IPS-11a (cell line): ENCODE measurements around the gene KRTAP10-11.

ENCODE experiments used
- H3K4me3 ChIP-seq: one replicate; pipeline ENCODE4 v1.5.1; 2013; ENCODE audit warnings: low read depth, low read length, control low read depth

The KRTAP10-11 gene

GRCh38 chr21:44694776-44695175 lies 48.6 kb downstream of the KRTAP10-11 start:
- H3K4me3 ChIP-seq: no peak overlapping the region

- H3K4me3 ChIP-seq: no peak overlapping the region
Observed at GRCh38 chr21:44695184-44695583, 49.0 kb downstream of the KRTAP10-11 start.

DNA sequence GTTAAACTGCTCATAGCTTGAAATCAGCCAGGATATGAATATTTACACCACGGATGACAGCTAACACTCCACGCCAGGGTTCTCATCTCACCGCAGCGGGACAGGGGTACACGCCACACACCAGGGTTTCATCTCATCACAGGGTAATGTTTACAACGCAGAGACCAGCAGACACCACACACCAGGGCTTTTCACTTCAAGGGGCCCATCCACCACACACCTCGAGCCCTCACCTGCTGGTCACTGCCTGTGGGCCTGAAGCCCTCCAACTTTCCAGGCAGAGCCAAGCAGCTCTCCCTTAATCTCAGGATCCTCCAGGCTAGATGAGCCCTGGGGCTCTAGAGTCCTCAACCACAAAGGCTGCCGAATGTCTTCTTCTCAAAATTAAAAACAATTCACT lies 49.4 kb downstream of the KRTAP10-11 start:
- no peak overlapping the region for H3K4me3 ChIP-seq

- H3K4me3 ChIP-seq: no peak overlapping the region
Observed at GRCh38 chr21:44696572-44696971, 50.4 kb downstream of the KRTAP10-11 start.
